ENCODE measurements around the gene SEPTIN3. TPM values are rescaled to one million over a fixed set of nuclear protein-coding genes. Genes with fewer than 3 reads are reported as not detected.
"Not testable (repeated sequence)": the region's sequence is repeated elsewhere in the genome, so short reads cannot be mapped to it uniquely, and the experiment has no call there.

The SEPTIN3 gene
- polyA plus RNA-seq, 3 donors = 0.09 to 0.79 (median 0.70) TPM

GRCh38 chr22:41939981-41940831 lies 29.0 kb upstream of the SEPTIN3 start:
- WGBS, 3 donors = 79 to 82% (median 82%) methylated on average over 13 of the region's 13 CpGs
- no peak overlapping the region for H3K27ac ChIP-seq (ENCODE audit: low read depth, low read length)

GRCh38 chr22:41940832-41941765 lies 28.1 kb upstream of the SEPTIN3 start:
- 37 to 54% (median 42%) methylated on average over 13 of the region's 13 CpGs for WGBS, 3 donors

GRCh38 chr22:41943661-41944209 lies 25.5 kb upstream of the SEPTIN3 start:
- no peak overlapping the region for H3K27ac ChIP-seq (ENCODE audit: low read depth, low read length)
- 58 to 70% (median 65%) methylated on average over 9 of the region's 9 CpGs for WGBS, 3 donors

More at GRCh38 chr22:41940832-41941765, 28.1 kb upstream of the SEPTIN3 start:
- H3K27ac ChIP-seq (ENCODE audit: low read depth, low read length) = no peak overlapping the region

GRCh38 chr22:41946629-41947423 lies 22.4 kb upstream of the SEPTIN3 start, which contains the start of gene CENPM:
Gene CENPM (minus strand): TSS chr22:41947152. CDS start chr22:41947076, 76 bp downstream.
- no peak within 1 kb of the TSS for H3K27ac ChIP-seq (ENCODE audit: low read depth, low read length)
- WGBS, 3 donors = 2% methylated on average over 53 to 56 of the region's 56 CpGs

GRCh38 chr22:41947424-41948080 lies 21.7 kb upstream of the SEPTIN3 start:
- WGBS, 3 donors = 72 to 77% (median 72%) methylated on average over 19 to 21 of the region's 21 CpGs
- no peak overlapping the region for H3K27ac ChIP-seq (ENCODE audit: low read depth, low read length)

GRCh38 chr22:41948142-41948541 lies 21.1 kb upstream of the SEPTIN3 start:
- no peak overlapping the region for H3K27ac ChIP-seq (ENCODE audit: low read depth, low read length)
- WGBS, 3 donors = 86 to 95% (median 91%) methylated on average over 2 of the region's 2 CpGs

GRCh38 chr22:41948928-41949296 lies 20.3 kb upstream of the SEPTIN3 start:
- 83 to 94% (median 84%) methylated on average over 8 of the region's 8 CpGs for WGBS, 3 donors
- not testable (repeated sequence) for H3K27ac ChIP-seq (ENCODE audit: low read depth, low read length)

GRCh38 chr22:41949297-41949965 lies 19.8 kb upstream of the SEPTIN3 start:
- no peak overlapping the region for H3K27ac ChIP-seq (ENCODE audit: low read depth, low read length)
- WGBS, 3 donors = 88 to 92% (median 90%) methylated on average over 7 of the region's 7 CpGs

GRCh38 chr22:41951898-41952474 lies 17.3 kb upstream of the SEPTIN3 start, which contains the start of gene SMIM45:
Gene SMIM45 (plus strand): TSS chr22:41952150.
- no peak within 1 kb of the TSS for H3K27ac ChIP-seq (ENCODE audit: low read depth, low read length)
- 49 to 72% (median 72%) methylated on average over 15 to 16 of the region's 16 CpGs for WGBS, 3 donors

- 88 to 91% (median 90%) methylated on average over 2 of the region's 2 CpGs for WGBS, 3 donors
- no peak overlapping the region for H3K27ac ChIP-seq (ENCODE audit: low read depth, low read length)
Observed at GRCh38 chr22:41952713-41953112, 16.5 kb upstream of the SEPTIN3 start.

- WGBS, 3 donors = 45 to 68% (median 55%) methylated on average over 16 to 23 of the region's 23 CpGs
- H3K27ac ChIP-seq (ENCODE audit: low read depth, low read length) = no peak overlapping the region
Observed at GRCh38 chr22:41957941-41958556, 11.2 kb upstream of the SEPTIN3 start.

GRCh38 chr22:41963453-41964111 lies 5.7 kb upstream of the SEPTIN3 start:
- 65 to 69% (median 66%) methylated on average over 9 of the region's 9 CpGs for WGBS, 3 donors
- no peak overlapping the region for H3K27ac ChIP-seq (ENCODE audit: low read depth, low read length)

GRCh38 chr22:41964112-41964491 lies 5.1 kb upstream of the SEPTIN3 start:
- WGBS, 3 donors = 73 to 88% (median 74%) methylated on average over 5 of the region's 5 CpGs
- H3K27ac ChIP-seq (ENCODE audit: low read depth, low read length) = no peak overlapping the region

- 96 to 100% (median 96%) methylated on average over 2 of the region's 2 CpGs for WGBS, 3 donors
- no peak overlapping the region for H3K27ac ChIP-seq (ENCODE audit: low read depth, low read length)
Observed at GRCh38 chr22:41966225-41966606, 3.0 kb upstream of the SEPTIN3 start.

GRCh38 chr22:41966607-41967240 lies 2.5 kb upstream of the SEPTIN3 start:
- 34 to 51% (median 41%) methylated on average over 8 of the region's 8 CpGs for WGBS, 3 donors
- H3K27ac ChIP-seq (ENCODE audit: low read depth, low read length) = no peak overlapping the region

All from adipose tissue (tissue), 3 donors.